ENCODE data around the gene ERGIC1.
"Not testable (repeated sequence)": the region's sequence is repeated elsewhere in the genome, so short reads cannot be mapped to it uniquely, and the experiment has no call there.

The ERGIC1 gene

DNA sequence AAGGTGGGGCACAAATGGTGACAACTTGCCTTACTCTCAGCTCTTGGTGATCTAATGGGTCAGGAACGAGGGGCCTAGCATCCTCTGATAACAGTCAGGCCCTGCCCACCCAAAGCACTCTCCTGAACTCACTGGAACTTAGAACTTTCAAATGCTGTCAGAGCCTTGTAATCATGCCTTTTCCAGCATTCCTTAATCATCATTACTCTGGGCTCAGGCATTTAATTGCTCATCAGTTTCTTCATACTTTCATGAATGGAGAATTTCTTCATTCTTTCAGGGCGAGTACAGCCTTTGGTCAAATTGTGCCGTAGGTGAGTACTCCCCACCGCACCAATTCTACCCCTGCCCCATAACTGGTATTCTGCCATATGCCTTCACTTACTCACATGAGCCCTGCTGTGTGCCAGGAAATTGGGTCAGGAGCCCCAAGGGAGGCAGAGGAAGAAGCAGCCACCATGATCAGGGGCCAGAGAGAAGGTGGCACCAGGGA is 32.8 kb upstream of the ERGIC1 start:
- no peak for DNase-seq (ENCODE audit: low spot score)

DNA sequence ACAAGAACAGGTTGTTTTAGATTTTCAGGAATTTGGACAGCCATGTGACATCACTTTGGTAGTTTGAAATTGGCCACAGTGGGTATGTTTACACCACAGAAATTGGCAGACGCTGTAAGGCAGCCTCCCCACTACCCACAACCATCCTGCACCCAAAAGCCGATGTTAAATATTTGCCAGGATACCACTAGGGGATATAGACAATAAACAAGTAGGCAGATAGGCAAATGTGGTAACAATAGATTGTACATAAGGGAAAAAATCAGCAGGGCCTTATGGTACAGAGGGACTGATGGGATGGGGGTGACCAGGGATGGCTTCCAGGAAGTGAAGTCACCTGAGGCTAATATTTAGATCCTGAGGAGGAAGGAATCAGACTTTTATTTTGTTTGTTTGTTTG is 31.9 kb upstream of the ERGIC1 start:
- DNase-seq (ENCODE audit: low spot score), result no peak

DNA sequence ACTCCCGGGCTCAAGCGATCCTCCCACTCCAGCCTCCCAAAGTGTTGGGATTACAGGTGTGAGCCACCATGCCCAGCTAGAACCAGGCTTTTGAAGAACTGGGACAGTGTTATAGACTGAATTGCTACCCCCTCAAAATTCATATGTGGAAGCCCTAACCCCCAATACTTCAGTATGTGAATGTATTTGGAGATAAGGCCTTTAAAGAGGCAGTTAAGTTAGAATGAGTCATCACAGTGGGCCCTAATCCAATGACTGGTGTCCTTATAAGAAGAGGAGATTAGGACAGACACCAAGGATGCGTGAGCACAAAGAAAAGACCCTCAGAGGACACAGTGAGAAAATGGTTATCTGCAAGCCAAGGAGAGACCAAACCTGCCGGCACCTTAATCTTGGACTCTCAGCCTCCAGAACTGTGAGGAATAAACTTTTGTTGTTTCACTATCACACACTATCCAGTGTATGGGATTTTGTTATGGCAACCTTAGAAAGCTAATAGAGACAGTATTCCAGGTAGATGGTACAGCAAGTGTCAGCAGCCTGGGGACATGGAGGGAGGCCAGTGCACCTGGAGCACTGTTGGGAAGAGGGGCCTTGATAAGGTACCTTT is 31.4 kb upstream of the ERGIC1 start:
- DNase-seq (ENCODE audit: low spot score), result no peak

DNA sequence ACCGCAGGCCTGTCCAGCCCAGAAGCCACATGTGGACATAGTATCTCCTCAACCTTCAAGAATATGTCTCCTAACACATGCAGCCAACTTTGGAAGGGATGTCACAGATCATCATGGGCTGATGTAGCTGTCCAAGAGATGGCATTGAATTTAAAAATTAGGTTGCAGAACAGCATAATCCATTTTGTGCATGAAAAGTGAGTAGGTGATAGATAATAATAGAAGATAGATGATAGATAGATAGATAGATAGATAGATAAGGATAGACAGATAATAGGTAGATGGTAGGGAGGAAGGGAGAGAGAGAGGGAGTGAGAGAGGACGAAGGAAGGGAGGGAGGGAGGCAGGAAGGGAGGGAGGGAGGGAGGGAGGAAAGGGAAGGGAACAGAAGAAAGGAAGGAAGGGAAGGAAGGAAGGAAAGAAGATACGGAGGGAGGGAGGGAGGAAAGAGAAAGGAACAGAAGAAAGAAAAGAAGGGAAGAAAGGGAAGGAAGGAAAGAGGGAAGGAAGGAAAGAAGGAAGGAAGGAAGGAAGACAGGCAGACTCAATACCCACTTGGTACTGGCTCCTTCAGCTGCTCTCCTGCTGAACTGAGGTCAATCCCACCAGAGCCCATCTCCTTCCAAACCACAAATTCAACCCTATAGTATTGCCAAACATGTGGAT is 28.9 kb upstream of the ERGIC1 start:
- DNase-seq (ENCODE audit: low spot score), result no peak

DNA sequence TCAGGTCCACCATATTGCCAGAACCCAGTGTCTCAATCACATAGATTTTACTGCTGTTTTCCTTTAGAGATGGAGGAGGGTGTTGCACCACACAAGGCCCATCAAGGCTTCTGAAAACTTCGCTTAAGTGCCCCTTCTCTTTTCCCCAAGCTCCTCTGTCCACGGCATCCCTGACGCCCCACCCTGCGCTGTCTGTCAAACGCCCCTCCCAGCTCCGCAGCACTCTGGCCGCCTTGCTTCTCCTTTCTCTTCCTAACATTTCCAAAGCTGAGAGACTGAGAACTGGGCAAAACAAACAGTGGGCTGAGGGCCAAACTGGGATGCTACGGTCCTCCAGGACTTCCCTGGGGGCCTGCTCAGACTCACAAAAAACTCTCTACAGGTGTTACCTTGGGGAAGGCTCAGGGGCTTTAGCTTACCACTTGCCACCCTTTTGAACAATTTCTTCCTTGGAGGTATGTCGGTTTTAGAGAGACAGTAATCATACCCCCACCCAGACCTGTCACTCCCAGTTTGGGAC is 28.3 kb upstream of the ERGIC1 start:
- DNase-seq (ENCODE audit: low spot score), result no peak

DNA sequence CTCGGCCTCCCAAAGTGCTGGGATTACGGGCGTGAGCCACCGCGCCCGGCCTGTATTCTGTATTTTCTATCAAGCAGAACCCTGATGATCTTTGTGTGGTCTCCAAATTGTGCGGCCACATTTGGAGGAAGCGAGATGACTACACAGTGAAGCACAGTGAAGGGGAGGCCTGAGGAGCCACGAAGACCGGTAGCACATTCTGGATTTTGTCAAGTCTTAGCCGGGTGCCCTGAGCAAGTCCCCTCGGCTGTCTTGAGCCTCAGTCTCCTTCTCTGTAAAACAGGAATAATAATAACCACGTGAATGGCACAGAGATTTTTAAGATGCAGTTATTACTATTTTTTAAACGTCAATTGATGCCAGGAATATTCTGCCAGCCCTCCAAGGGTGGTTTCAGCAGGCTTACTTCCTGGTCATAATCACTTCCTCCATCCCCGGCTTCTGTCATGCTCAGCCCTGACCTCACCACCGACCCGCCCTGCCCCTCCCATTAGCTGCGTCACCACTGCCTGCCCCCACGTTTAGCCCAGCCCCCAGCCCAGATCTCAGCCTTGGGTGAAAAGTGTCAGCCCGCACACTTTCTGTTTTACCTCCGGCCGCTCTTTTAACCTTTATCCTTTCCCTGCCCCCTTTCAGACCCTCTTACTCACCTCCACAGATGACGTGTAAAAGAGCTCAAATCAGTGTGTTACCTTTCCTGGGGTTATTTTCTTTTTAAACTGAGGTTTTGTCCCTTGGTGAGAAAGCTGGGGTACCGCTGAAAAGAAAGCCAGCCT is 27.0 kb upstream of the ERGIC1 start:
- peak; percentile 95 for DNase-seq (ENCODE audit: low spot score)

DNA sequence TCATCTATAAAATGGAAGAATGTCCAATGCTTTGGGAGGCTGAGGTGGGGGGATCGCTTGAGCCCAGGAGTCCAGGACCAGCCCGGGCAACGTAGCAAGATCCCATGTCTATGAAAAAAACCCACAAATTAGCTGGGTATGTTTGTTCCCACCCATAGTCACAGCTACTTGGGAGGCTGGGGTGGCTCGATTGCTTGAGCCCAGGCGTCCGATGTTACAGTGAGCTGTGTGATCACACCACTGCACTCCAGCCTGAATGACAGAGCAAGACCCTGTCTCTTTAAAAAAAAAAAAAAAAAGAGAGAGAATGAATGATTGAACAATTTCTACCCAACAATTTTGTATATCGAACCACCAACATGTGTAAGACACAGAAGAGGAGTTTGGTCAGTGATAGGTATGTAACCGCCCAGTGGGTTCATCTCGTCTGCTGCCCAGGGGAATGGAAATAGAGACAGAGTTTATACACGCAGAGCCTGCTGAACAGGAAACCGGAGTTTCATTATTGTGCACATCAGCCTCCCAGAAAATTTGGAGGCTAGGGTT is 26.2 kb upstream of the ERGIC1 start:
- DNase-seq (ENCODE audit: low spot score), result no peak

DNA sequence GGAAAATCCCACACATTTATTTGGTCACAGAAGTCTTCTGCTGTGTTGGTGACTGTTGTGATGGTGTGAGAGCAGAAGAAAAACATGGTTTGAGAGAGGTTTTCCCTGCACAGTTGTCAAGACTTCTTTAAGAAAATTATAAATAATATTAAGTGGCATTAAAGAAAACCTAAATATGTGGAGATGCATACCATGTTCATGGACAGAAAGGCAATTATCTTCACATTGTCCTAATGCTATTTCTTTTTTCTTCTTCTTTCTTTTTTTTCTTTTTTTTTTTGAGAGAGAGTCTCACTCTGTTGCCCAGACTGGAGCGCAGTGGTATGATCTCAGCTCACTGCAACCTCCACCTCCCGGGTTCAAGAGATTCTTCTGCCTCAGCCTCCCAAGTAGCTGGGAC is 24.3 kb upstream of the ERGIC1 start:
- DNase-seq (ENCODE audit: low spot score), result no peak

DNA sequence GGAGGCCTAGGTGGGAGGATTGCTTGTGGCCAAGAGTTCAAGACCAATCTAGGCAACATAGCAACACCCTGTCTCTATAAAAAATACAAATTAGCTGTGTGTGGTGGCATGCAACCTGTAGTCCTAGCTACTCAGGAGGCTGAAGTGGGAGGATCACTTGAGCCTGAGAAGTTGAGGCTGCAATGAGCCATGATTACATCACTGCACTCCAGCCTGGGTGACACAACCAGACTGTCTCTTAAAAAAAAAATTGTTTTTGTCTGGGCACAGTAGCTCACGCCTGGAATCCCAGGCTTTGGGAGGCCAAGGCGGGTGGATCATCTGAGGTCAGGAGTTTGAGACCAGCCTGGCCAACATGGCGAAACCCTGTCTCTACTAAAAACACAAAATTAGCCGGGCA is 23.1 kb upstream of the ERGIC1 start:
- not testable (repeated sequence) for DNase-seq (ENCODE audit: low spot score)

DNA sequence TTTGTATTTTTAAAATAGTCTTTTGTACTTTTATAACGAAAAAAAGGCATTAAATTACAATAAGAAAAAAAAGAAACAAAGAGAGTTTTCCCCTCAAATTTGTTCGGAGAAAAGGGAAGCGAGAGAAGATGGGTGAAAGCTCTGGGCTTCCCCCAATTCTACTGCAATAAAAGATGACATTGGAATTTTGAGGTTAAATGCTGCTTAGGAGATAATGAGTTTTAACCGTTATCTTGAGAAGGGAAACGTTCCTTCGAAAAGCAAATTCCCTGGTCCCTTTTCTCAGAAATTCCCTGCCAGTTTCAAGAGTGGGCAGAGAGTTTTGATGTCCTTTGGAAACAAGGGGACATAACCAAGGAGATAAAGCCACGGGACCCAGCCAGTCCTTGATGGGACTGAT is 18.4 kb upstream of the ERGIC1 start:
- DNase-seq (ENCODE audit: low spot score), result no peak

DNA sequence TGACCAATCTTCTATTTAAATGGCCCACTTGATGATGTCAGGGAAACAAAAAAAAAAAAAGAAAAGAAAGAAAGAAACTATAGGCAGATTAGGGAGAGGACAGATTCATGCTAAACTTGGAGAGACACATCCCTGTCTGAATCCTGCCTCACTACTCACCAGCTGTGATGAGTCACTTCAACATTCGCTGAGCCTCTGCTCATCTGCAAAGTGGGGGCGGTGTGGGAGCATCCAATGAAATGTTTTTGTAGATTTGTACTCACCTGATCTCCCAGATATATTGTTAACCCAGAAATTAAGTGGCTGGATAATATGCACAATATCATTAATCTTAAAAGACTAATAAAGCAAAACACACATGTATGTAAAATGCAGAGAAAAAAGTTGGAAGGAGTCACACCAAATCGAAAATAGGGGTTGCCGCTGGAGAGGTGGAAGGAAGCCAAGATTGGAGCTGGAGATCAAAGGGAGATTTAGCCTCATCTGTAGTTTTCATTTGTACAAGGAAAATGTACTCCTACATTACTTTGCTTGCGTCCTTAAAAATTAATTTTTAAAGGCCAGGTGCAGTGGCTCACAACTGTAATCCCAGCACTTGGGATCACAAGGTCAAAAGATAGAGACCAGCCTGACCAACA is 17.0 kb upstream of the ERGIC1 start:
- DNase-seq (ENCODE audit: low spot score), result no peak

DNA sequence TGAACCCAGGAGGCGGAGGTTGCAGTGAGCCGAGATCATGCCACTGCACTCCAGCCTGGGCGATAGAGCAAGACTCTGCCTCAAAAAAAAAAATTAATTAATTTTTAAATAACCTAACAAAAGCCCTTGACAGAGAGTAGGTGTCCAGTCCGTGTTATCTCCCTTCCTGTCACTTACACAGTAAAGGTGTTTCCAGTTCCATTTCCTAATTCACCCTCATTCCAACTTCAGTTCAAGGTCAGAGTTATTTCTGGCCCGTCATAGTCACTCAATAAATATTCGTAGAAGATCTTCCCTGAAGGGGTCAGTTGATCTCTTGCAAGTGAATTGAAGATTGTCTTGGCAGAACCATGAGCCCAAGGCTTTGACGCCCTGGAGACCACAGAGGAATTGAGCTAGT is 16.4 kb upstream of the ERGIC1 start:
- no peak for DNase-seq (ENCODE audit: low spot score)

DNA sequence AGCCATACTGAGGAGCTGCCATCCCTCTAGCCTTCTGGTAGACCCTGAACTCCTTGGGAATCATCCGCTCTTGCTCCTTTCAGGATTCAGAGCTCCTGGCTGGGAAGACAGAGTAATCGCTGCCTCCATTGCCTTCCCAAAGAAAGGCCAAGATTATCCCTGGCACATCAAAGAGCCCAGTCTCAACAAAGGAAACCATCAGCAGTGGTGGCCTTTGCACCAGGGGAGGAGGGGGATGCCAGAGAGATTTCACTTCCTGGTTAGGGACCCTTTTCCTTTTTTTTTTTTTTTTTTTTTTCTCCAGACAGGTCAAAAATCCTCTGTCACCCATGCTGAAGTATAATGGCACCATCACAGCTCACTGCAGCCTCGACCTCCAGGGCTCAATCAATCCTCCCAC is 16.0 kb upstream of the ERGIC1 start:
- no peak for DNase-seq (ENCODE audit: low spot score)

DNA sequence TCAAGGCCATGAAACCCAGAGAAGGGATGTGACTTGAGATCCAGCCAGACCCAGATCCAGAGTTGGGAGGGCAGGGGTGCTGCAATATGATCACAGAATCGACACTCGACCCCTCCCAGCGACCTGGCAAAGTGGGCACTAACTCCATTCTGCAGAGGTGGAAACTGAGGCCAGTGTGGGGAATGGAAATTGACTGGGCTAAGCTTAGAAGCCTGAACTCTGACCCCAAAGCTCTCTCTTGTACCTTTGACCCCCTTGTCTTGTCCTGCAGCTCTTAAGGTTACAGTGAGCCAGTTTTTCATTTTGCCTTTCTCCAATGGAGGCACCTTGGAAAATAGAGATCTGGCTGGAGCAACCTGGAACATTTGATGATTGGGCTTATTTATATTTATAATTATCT is 14.5 kb upstream of the ERGIC1 start:
- DNase-seq (ENCODE audit: low spot score), result no peak

DNA sequence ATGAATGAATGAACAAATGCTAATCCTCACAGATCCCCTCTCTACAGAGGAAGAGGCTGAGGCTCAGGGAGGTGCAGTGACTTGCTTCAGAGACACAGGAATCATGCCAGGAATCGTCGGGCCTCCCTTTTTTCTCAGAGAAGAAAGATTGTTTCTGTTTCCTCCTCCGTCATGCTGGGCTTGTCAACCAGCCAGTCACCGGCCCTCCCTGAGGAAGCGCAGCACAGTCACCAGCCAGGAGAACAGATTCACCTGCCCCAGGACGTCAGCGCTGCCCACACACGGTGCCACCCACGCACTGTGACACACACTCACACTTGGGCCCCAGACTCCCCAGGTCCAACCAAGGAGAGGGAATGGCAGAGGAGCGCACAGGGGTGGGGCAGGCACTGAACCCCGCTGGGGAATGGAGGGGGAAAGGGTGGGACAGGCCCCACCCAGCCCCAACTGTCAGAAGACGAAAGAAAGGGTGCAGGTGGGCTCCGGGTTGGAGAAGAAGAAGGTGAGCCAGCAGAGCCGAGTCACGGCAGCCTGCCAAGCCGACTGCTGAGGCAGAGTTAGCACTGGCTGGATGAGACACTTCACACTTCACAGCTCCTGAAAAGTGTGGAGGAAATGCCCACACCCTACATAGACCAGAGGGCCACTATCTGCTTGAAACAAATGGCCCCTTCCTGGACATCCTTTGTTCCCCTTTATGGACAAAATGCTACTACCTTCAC is 13.8 kb upstream of the ERGIC1 start:
- no peak for DNase-seq (ENCODE audit: low spot score)

DNA sequence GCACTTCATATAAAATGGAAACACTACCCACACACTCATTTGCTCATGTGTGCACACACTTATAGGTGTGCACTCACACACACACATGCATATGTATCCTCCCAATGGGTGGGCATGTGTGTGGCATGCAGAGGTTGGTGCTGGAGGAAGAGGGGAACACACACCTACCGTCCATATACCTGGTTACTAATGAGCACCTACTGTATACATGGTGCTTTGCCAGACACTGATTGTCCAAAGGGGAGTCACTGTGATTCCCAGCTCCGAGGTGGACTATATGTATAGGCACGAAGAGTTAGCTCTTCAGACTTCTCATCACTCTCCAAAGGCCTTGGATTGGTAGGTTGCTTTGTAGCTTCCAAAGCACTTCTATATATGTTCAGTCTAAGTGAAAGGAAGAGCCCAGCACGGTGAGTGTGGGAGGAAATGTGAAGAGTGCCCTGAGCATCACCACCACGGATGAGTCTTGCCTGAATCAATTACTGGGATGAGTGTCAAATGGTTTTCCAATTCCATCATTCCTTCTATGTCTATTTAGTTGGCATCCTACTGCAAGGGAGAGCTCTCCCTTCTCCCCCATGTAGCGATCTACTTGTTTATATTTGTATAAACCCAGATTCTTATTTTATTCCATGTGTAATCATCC is 12.6 kb upstream of the ERGIC1 start:
- no peak for DNase-seq (ENCODE audit: low spot score)

DNA sequence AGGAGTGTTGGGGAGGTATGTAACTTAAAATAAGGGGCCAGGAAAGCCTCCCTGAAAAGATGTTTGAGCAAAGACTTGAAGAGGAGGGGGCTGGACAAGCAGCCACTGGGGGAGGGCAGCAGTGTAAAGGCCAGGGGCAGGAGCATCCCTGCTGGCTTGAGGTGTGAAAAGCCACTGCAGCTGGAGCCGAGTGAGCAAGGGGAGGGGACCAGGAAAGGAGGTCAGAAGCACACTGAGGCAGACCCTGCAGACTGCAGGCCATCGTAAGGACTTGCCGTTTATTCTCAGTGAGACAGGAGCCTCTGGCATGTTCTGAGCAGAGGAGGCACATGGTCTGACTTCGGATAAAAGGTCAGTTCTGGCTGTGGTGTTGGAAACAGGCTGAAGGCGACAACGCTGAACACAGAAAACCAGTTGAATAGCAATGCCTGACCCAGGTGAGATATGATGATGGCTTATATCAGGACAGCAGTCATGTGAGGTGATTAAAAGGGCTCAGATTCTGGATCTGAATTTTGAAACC is 10.2 kb upstream of the ERGIC1 start:
- no peak for DNase-seq (ENCODE audit: low spot score)

DNA sequence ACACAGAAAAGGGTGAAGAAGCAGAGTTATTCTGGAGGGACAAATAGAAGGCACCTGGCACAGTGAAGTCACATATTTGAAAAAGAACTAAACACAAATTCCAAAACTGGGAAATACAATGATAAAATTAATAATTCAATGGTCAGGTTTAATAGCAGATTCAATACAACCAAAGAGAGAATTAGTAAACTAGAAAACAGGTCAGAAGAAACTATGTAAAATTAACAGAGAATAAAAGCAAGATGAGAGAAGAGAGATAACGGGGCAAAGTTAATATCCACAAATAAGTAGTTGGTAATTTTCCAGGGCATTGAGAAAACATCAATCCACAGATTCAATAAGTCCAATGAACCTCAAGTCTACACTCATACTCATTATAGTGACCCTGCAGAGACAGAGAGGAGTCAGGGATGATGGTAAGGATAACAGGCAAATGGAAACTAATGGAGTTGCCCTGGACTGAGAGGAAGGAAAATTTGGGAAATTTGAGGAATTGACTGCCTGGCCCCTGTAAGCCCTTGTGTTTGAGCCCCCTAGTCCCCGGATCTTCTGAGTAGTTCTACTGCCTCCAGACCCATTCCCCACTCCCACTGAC is 8.3 kb upstream of the ERGIC1 start:
- no peak for DNase-seq (ENCODE audit: low spot score)

DNA sequence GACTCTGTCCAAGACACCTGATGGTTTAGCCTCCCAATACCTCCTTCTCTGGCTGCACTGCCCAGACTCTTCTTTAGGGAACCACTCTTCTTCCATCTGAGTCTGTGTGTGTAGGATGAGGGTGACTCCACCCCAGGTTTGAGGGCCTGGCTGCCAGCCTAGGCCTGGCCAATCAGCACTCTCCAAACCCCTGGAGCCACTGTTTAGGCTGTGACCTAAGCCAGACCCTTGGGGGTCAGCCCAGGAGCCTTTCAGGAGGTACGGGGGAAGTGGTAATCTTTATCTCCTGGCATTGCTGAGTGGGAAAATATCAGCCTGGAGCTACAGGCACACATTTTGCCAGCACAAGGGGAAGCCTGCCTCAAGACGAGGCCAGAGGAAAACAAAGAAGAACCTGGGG is 6.2 kb upstream of the ERGIC1 start:
- no peak for DNase-seq (ENCODE audit: low spot score)

DNA sequence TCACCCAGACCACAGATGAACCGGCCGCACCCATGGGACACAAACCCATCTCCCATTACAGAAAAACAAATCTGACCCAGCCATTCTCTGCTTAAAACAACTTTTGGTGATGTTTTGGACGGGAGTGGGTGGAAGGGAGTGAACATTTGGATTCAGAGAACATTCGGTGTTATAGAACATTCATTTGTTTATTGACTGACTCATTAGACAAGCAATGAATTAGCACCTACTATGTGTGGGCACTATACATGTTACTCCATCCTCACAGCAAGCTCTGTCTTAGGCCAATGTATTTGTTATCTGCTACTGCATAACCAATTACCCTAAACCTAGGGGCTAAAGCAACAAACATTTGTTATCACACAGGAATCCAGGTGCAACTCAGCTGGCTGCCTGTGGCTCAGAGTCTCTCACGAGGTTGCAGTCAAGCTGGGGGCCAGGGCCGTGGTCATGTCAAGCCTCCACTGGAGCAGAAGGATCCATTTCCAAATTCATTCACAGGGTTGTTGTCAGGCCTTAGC is 5.1 kb upstream of the ERGIC1 start:
- DNase-seq (ENCODE audit: low spot score), result no peak
